ENCODE data around the gene AAMP.

Gene AAMP

DNA sequence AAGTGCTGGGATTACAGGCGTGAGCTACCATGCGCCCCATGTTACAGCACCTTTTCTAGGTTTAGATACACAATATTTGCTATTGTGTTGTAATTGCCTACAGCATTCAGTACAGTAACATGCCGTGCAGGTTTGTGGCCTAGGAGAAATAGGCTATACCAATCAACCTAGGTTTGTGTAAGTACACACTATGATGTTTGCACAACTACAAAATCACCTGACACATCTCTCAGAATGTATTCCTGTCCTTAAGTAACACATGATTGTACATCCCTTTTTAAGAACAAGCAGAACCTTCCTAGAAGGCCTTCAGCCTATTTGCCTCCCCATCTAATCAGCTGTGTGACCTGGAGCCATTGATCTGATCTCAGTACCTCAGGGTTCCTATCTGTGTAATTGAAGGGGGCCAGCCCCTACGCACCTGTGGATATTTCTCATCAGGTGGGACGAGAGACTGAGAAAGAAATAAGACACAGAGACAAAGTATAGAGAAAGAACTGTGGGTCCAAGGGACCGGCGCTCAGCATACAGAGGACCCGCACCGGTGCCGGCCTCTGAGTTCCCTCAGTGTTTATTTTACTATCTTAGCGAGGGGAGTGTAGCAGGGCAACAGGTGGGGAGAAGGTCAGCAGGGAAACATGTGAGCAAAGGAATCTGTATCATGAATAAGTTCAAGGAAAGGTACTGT lies 41.1 kb upstream of the AAMP start:
- Histone ChIP-seq H3K27ac (ENCODE audit: extremely low read depth, low read depth, low read length) (no peak overlapping the region), H3K4me1 (ENCODE audit: control insufficient read depth, insufficient read depth, low read length) (no peaks in the 10 kb centered on the region), H3K4me3 (ENCODE audit: low read depth, low read length) (no peak overlapping the region), H3K9me3 (ENCODE audit: control insufficient read depth, insufficient read depth, low read depth, low read length) (no peaks in the 10 kb centered on the region), H3K36me3 (ENCODE audit: control insufficient read depth in 2 of 2, insufficient read depth in 1 of 2, low read length in 2 of 2) (no peaks in the 10 kb centered on the region)
- no peak for TF ChIP-seq ZSCAN16 (tag by site-specific recombination; IDR thresholded peaks at IDR 0.05)
- 0 out of 2 replicates have a peak, but pooled peaks have one; percentile 15 for TF ChIP-seq SCRT1 (tag by site-specific recombination; IDR thresholded peaks at IDR 0.05; ENCODE audit: borderline replicate concordance)
- TF ChIP-seq SCRT2 (tag by site-specific recombination; IDR thresholded peaks at IDR 0.05): peak; percentile 73
- POLR2A ChIA-PET: interaction anchor here (0.6 kb wide), 1 partner anchor 110 kb away, joined by 5 read pairs; no protein-coding TSS in a partner anchor
- CTCF ChIA-PET: interaction anchor here (0.7 kb wide), 1 partner anchor 34 kb away, joined by 3 read pairs; no protein-coding TSS in a partner anchor

DNA sequence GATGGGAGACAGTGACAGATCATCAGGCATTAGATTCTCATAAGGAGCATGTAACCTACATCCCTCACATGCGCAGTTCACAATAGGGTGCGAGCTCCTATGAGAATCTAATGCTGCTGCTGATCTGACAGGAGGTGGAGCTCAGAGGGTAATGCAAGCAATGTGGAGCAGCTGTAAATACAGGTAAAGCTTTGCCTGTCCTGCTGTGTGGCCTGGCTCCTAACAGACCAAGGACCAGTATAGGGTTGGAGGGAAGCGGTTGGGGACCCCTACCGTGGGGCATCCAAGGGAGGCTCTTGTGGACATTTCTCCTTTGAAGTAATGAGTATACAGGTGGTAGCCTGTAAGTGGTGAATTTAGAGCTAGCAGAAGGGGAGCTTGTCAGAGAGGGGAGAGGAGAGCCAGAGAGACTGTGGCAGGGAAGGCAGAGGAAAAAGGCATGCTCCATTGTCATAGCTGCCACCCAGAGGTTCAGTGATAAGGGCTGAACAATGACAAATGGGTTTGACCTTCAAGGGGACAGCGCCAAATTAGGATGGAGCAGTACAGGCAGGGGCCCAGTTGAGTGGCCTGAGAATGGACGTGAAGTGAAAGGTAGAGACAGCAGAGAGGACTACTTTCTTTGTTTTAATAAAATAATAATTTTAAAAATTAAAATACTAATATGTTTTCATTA lies 37.6 kb upstream of the AAMP start:
- TF ChIP-seq ZNF341 (tag by site-specific recombination; IDR thresholded peaks at IDR 0.05; ENCODE audit: low read depth) (no peak), ZNF610 (tag by site-specific recombination; IDR thresholded peaks at IDR 0.05; ENCODE audit: borderline replicate concordance) (peak; percentile 98)
- Histone ChIP-seq H3K4me1 (ENCODE audit: control insufficient read depth, insufficient read depth, low read length) (no peaks in the 10 kb centered on the region), H3K27ac (ENCODE audit: extremely low read depth, low read depth, low read length) (no peak overlapping the region), H3K36me3 (ENCODE audit: control insufficient read depth in 2 of 2, insufficient read depth in 1 of 2, low read length in 2 of 2) (no peaks in the 10 kb centered on the region), H3K9me3 (ENCODE audit: control insufficient read depth, insufficient read depth, low read depth, low read length) (no peaks in the 10 kb centered on the region), H3K4me3 (ENCODE audit: low read depth, low read length) (no peak overlapping the region)
- ChIA-PET POLR2A (interaction anchor here (1.6 kb wide), 1 partner anchor 15 kb away, joined by 3 read pairs; no protein-coding TSS in a partner anchor), CTCF (interaction anchor here (0.6 to 1.4 kb wide), 7 partner anchors 10 to 118 kb away, joined by 3 to 4 read pairs (median 3); partner anchors contain the start of gene CATIP)

- Histone ChIP-seq H3K9me3 (ENCODE audit: control insufficient read depth, insufficient read depth, low read depth, low read length) (no peaks in the 10 kb centered on the region), H3K36me3 (ENCODE audit: control insufficient read depth in 2 of 2, insufficient read depth in 1 of 2, low read length in 2 of 2) (no peaks in the 10 kb centered on the region), H3K4me1 (ENCODE audit: control insufficient read depth, insufficient read depth, low read length) (no peaks in the 10 kb centered on the region), H3K27ac (ENCODE audit: extremely low read depth, low read depth, low read length) (no peak overlapping the region), H3K4me3 (ENCODE audit: low read depth, low read length) (no peak overlapping the region)
- ChIA-PET CTCF (interaction anchor here (0.6 to 1.4 kb wide), 5 partner anchors 11 to 100 kb away, joined by 3 to 7 read pairs (median 3); partner anchors contain the start of gene CATIP), POLR2A (interaction anchor here (1.6 kb wide), 1 partner anchor 16 kb away, joined by 3 read pairs; no protein-coding TSS in a partner anchor)
- TF ChIP-seq GLIS1 (tag by site-specific recombination; IDR thresholded peaks at IDR 0.05) (no peak), HIC1 (tag by site-specific recombination; IDR thresholded peaks at IDR 0.05) (no peak), HOXC10 (CRISPR knock-in tag; IDR thresholded peaks at IDR 0.05) (no peak), ZNF677 (tag by site-specific recombination; IDR thresholded peaks at IDR 0.05) (no peak), ZNF514 (tag by site-specific recombination; IDR thresholded peaks at IDR 0.05) (no peak), ZNF157 (tag by site-specific recombination; IDR thresholded peaks at IDR 0.05) (no peak), ZNF138 (tag by site-specific recombination; IDR thresholded peaks at IDR 0.05; ENCODE audit: borderline replicate concordance) (no peak), ZNF768 (tag by site-specific recombination; IDR thresholded peaks at IDR 0.05) (no peak), ZNF366 (tag by site-specific recombination; conservative IDR thresholded peaks at IDR 0.05) (no peak), ZBTB8A (tag by site-specific recombination; IDR thresholded peaks at IDR 0.05) (no peak), ZNF10 (tag by site-specific recombination; IDR thresholded peaks at IDR 0.05) (no peak), GLI2 (tag by site-specific recombination; IDR thresholded peaks at IDR 0.05; ENCODE audit: borderline replicate concordance, low read depth) (no peak), ZNF174 (tag by site-specific recombination; IDR thresholded peaks at IDR 0.05) (no peak)
- TF ChIP-seq, protein P1, sequence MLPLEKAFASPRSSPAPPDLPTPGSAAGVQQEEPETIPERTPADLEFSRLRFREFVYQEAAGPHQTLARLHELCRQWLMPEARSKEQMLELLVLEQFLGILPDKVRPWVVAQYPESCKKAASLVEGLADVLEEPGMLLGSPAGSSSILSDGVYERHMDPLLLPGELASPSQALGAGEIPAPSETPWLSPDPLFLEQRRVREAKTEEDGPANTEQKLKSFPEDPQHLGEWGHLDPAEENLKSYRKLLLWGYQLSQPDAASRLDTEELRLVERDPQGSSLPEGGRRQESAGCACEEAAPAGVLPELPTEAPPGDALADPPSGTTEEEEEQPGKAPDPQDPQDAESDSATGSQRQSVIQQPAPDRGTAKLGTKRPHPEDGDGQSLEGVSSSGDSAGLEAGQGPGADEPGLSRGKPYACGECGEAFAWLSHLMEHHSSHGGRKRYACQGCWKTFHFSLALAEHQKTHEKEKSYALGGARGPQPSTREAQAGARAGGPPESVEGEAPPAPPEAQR (tag by site-specific recombination; IDR thresholded peaks at IDR 0.05): no peak
- TF ChIP-seq, protein P2, sequence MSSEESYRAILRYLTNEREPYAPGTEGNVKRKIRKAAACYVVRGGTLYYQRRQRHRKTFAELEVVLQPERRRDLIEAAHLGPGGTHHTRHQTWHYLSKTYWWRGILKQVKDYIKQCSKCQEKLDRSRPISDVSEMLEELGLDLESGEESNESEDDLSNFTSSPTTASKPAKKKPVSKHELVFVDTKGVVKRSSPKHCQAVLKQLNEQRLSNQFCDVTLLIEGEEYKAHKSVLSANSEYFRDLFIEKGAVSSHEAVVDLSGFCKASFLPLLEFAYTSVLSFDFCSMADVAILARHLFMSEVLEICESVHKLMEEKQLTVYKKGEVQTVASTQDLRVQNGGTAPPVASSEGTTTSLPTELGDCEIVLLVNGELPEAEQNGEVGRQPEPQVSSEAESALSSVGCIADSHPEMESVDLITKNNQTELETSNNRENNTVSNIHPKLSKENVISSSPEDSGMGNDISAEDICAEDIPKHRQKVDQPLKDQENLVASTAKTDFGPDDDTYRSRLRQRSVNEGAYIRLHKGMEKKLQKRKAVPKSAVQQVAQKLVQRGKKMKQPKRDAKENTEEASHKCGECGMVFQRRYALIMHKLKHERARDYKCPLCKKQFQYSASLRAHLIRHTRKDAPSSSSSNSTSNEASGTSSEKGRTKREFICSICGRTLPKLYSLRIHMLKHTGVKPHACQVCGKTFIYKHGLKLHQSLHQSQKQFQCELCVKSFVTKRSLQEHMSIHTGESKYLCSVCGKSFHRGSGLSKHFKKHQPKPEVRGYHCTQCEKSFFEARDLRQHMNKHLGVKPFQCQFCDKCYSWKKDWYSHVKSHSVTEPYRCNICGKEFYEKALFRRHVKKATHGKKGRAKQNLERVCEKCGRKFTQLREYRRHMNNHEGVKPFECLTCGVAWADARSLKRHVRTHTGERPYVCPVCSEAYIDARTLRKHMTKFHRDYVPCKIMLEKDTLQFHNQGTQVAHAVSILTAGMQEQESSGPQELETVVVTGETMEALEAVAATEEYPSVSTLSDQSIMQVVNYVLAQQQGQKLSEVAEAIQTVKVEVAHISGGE (tag by site-specific recombination; conservative IDR thresholded peaks at IDR 0.05; ENCODE audit: low read depth): no peak
Measured at GRCh38 chr2:218306184-218306920, 36.4 kb upstream of the AAMP start.

Data from HEK293 (cell line).